ENCODE data around the gene CEP120.

DNA sequence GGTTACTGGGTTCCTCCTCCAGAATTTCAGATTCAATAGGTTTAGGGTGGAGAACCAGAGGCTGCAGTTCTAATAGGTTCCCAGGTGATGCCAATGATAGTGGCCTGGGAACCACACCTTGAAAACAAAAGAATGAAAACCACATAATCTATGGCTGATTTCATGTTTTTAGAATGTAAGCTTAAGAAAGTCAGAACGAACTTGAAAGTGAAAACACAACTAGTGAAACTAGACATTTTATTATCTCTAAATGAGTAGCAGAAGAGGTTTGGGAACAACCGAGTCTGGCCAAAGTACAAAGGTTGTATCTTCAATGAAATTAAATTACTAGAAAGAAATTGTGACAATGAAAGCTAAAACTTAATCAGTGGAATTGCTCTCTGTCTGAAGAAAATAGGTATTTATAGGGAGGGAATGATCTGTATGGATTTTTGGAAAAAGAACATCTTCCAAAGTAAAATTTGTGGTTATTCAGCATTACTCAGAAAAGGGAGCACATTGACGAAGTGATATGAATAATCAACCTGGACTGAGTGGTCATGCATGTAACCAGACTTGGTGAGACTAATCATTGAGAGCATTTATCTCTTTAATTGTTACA, 24.9 kb upstream of the CEP120 start:
- no peak for TF ChIP-seq EZH2 (IDR thresholded peaks at IDR 0.05; ENCODE audit: insufficient read depth, low read length)
- TF ChIP-seq, protein P1, sequence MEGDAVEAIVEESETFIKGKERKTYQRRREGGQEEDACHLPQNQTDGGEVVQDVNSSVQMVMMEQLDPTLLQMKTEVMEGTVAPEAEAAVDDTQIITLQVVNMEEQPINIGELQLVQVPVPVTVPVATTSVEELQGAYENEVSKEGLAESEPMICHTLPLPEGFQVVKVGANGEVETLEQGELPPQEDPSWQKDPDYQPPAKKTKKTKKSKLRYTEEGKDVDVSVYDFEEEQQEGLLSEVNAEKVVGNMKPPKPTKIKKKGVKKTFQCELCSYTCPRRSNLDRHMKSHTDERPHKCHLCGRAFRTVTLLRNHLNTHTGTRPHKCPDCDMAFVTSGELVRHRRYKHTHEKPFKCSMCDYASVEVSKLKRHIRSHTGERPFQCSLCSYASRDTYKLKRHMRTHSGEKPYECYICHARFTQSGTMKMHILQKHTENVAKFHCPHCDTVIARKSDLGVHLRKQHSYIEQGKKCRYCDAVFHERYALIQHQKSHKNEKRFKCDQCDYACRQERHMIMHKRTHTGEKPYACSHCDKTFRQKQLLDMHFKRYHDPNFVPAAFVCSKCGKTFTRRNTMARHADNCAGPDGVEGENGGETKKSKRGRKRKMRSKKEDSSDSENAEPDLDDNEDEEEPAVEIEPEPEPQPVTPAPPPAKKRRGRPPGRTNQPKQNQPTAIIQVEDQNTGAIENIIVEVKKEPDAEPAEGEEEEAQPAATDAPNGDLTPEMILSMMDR (IDR thresholded peaks at IDR 0.05; ENCODE audit: insufficient read depth, low read depth, low read length): no peak

All from astrocyte (in vitro differentiated cells and primary cell).